Tibial nerve (tissue), 4 donors: Measurements from ENCODE around the gene SLC9A9.

Source experiments
- CTCF ChIP-seq, 5 experiments: fragments of 200-600 bp in 3 of 5; fragments of 450-650 bp in 2 of 5; sonication (generic) in 3 of 5; IDR thresholded peaks; one replicate each; pipeline ENCODE4 v1.5.1; 2016 to 2019; ENCODE audit warnings: antibody characterized with exemption in 5 of 5, mild to moderate bottlenecking in 3 of 5, moderate library complexity in 2 of 5
- EP300 ChIP-seq, 2 donors: sonication (generic); formaldehyde crosslinking; IDR thresholded peaks; one replicate each; pipeline ENCODE4 v1.6.1; 2017; ENCODE audit warnings: antibody characterized with exemption in 2 of 2, mild to moderate bottlenecking in 1 of 2
- POLR2A ChIP-seq, 2 donors: fragments of 450-650 bp; IDR thresholded peaks; one replicate each; pipeline ENCODE4 v1.6.1; 2017; ENCODE audit warnings: antibody characterized with exemption in 2 of 2, mild to moderate bottlenecking in 2 of 2, moderate library complexity in 2 of 2

- no peak for TF ChIP-seq CTCF (IDR thresholded peaks at IDR 0.05)
- TF ChIP-seq EP300 (IDR thresholded peaks at IDR 0.05): no peak
- no peak for TF ChIP-seq POLR2A (IDR thresholded peaks at IDR 0.05)
Measured at GRCh38 chr3:143328451-143328850, 519.8 kb downstream of the SLC9A9 start.
